Measurements from ENCODE around the gene EGFR.

Gene EGFR

DNA sequence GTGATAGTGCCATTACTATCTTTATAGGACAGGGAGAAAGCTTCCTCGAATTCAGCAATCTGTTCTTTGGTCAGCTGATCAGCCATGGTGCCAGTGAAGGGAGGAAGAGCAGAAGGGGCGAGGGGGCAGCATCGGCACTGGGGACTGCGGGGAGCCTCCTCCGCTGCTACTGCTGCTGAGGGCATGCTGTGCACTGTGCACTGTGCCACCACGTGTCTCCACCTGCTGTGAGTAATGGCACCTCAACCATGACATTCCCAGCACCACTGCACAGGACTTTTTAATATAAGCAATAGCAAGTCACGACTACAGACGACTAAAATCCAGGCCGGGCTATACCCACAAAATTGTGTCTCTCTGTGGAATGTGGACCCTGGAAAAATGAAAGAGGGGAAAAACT lies 241.4 kb downstream of the EGFR start:
- no peak for TF ChIP-seq EZH2 (IDR thresholded peaks at IDR 0.05; ENCODE audit: borderline replicate concordance, low read depth, low read length, severe bottlenecking)
- TF ChIP-seq, protein P1, sequence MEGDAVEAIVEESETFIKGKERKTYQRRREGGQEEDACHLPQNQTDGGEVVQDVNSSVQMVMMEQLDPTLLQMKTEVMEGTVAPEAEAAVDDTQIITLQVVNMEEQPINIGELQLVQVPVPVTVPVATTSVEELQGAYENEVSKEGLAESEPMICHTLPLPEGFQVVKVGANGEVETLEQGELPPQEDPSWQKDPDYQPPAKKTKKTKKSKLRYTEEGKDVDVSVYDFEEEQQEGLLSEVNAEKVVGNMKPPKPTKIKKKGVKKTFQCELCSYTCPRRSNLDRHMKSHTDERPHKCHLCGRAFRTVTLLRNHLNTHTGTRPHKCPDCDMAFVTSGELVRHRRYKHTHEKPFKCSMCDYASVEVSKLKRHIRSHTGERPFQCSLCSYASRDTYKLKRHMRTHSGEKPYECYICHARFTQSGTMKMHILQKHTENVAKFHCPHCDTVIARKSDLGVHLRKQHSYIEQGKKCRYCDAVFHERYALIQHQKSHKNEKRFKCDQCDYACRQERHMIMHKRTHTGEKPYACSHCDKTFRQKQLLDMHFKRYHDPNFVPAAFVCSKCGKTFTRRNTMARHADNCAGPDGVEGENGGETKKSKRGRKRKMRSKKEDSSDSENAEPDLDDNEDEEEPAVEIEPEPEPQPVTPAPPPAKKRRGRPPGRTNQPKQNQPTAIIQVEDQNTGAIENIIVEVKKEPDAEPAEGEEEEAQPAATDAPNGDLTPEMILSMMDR (IDR thresholded peaks at IDR 0.05; ENCODE audit: borderline replicate concordance, extremely low read depth, low read length, poor library complexity, severe bottlenecking): no peak

DNA sequence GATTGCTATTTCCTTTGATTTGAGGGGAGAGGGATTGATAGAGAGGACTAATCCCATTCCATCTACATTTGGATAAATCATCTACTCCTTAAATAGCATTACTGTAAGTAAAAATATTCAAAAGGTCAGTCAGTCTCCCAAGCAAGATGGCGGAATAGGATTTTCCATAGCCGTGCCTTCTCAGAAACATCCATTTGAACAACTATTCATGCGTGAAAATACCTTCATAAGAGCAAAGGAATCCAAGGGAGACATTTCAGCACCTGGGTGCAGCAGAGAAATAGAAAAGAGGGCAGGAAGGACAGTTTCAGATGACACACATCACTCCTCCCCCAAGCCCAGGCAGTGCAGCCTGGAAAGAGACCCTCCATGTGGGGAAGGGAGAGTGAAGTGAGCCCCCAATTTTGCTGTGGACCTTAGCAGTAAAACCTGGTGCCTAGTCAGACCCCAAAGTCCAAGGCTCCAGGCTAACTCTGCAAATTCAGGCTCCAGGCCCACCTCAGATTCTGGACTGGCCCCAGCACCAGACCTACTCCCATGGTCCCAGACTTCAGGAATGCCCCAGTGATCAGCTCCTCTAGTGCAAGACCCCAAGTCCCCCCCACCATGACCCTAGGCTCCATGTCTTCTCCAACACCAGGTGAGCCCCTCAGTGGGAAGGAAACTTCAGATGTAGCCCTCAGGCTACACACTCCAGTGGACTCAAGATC lies 242.0 kb downstream of the EGFR start:
- Histone ChIP-seq H3K4me2 (ENCODE audit: insufficient read depth, low read length) (no peak overlapping the region), H3K4me1 (ENCODE audit: insufficient read depth, low read length) (no peaks in the 10 kb centered on the region), H3K27ac (ENCODE audit: low read length) (no peak overlapping the region), H3K9me3 (ENCODE audit: insufficient read depth, low read length, severe bottlenecking) (no peaks in the 10 kb centered on the region), H2AFZ (ENCODE audit: low read depth, low read length) (no peak overlapping the region), H3K79me2 (ENCODE audit: insufficient read depth, low read length) (no peaks in the 10 kb centered on the region), H3K36me3 (ENCODE audit: insufficient read depth, low read length) (no peaks in the 10 kb centered on the region), H3K4me3 (ENCODE audit: low read depth in 1 of 2, low read length in 2 of 2) (no peak overlapping the region), H3K9ac (ENCODE audit: low read depth, low read length) (no peak overlapping the region), H3K27me3 (ENCODE audit: insufficient read depth, low read length, poor library complexity) (no peaks in the 10 kb centered on the region), H4K20me1 (ENCODE audit: insufficient read depth, low read length) (no peaks in the 10 kb centered on the region)
- DNase-seq (no peak), ATAC-seq (ENCODE audit: insufficient read depth, low read depth) (no peak)
- TF ChIP-seq, protein P1 (IDR thresholded peaks at IDR 0.05; ENCODE audit: borderline replicate concordance, extremely low read depth, low read length, poor library complexity, severe bottlenecking): no peak
- TF ChIP-seq EZH2 (IDR thresholded peaks at IDR 0.05; ENCODE audit: borderline replicate concordance, low read depth, low read length, severe bottlenecking): no peak

More for the DNA sequence above, 241.4 kb downstream of the EGFR start:
- Histone ChIP-seq H3K4me1 (ENCODE audit: insufficient read depth, low read length) (no peaks in the 10 kb centered on the region), H4K20me1 (ENCODE audit: insufficient read depth, low read length) (no peaks in the 10 kb centered on the region), H3K36me3 (ENCODE audit: insufficient read depth, low read length) (no peaks in the 10 kb centered on the region), H3K79me2 (ENCODE audit: insufficient read depth, low read length) (no peaks in the 10 kb centered on the region), H3K27ac (ENCODE audit: low read length) (no peak overlapping the region), H3K4me2 (ENCODE audit: insufficient read depth, low read length) (no peak overlapping the region), H3K4me3 (ENCODE audit: low read depth in 1 of 2, low read length in 2 of 2) (no peak overlapping the region), H3K9me3 (ENCODE audit: insufficient read depth, low read length, severe bottlenecking) (no peaks in the 10 kb centered on the region), H3K27me3 (ENCODE audit: insufficient read depth, low read length, poor library complexity) (no peaks in the 10 kb centered on the region), H3K9ac (ENCODE audit: low read depth, low read length) (no peak overlapping the region), H2AFZ (ENCODE audit: low read depth, low read length) (no peak overlapping the region)
- no peak for DNase-seq
- ATAC-seq (ENCODE audit: insufficient read depth, low read depth): no peak
